Activated naive CD8-positive, alpha-beta T cell treated with anti-CD3 and anti-CD28 coated beads, Interleukin-2, amount 10 ng/mL, durations not matched to agents 7 days and 5 days (primary cell): ENCODE data around the gene ACADS. TPM values are rescaled to one million over a fixed set of nuclear protein-coding genes. Genes with fewer than 3 reads are reported as not detected.
A peak's percentile ranks its signal among the peaks of the same experiment; 100 is the strongest.

Experiments used
- ATAC-seq: fragments of 150-1000 bp; cut with Tn5 transposase; one replicate; pipeline ENCODE4 v1.10.0; 2021; ENCODE audit warnings: low read depth, moderate library complexity
- POLR2A ChIA-PET: fragments of 350-600 bp; sonication (Branson Sonifier 250); formaldehyde crosslinking; loops from one replicate; lab custom pipeline; 2021; ENCODE audit warnings: antibody characterized with exemption; lab: Charles Lee
- DNase-seq: peaks from one replicate; pipeline ENCODE4 v3.0.0; 2021
- H3K27ac Mint-ChIP-seq: one replicate; pipeline ENCODE4 v1.8.0; 2022; ENCODE audit warnings: mild to moderate bottlenecking, mixed read lengths
- H3K27me3 Mint-ChIP-seq: one replicate; pipeline ENCODE4 v1.8.0; 2022; ENCODE audit warnings: mild to moderate bottlenecking, moderate library complexity, mixed read lengths
- H3K36me3 Mint-ChIP-seq: one replicate; pipeline ENCODE4 v1.8.0; 2021; ENCODE audit warnings: mild to moderate bottlenecking, mixed read lengths
- H3K4me1 Mint-ChIP-seq: one replicate; pipeline ENCODE4 v1.8.0; 2021; ENCODE audit warnings: mixed read lengths
- H3K4me3 Mint-ChIP-seq: one replicate; pipeline ENCODE4 v1.8.0; 2022; ENCODE audit warnings: mild to moderate bottlenecking, moderate library complexity, mixed read lengths
- H3K9me3 Mint-ChIP-seq: one replicate; pipeline ENCODE4 v1.8.0; 2021; ENCODE audit warnings: mixed read lengths
- total RNA-seq, 2 experiments: library from RNA; stranded (reverse); gene quantifications; one replicate each; pipeline ENCODE4 v1.2.3, GENCODE V29; 2021

The ACADS gene
- total RNA-seq, 2 experiments from 2014 or later, result 17.1 to 22.0 TPM

GRCh38 chr12:120689397-120690082 is 36.1 kb upstream of the ACADS start:
- H3K27ac Mint-ChIP-seq, result no peak overlapping the region
- no peaks in the 10 kb centered on the region for H3K9me3 Mint-ChIP-seq
- H3K4me1 Mint-ChIP-seq, result peaks cover 47% of the 10 kb centered on the region
- ATAC-seq (no peak), DNase-seq (no peak)
- POLR2A ChIA-PET, result interaction anchor here (1.3 to 1.5 kb wide), 2 partner anchors 22 to 32 kb away, joined by 3 read pairs; no protein-coding TSS in a partner anchor
- H3K27me3 Mint-ChIP-seq, result no peaks in the 10 kb centered on the region
- H3K36me3 Mint-ChIP-seq, result peaks cover 8% of the 10 kb centered on the region
- H3K4me3 Mint-ChIP-seq, result peak overlapping the region; percentile 90

- Mint-ChIP-seq H3K36me3 (peaks cover 13% of the 10 kb centered on the region), H3K9me3 (no peaks in the 10 kb centered on the region), H3K27ac (no peak overlapping the region), H3K27me3 (no peaks in the 10 kb centered on the region), H3K4me1 (peaks cover 45% of the 10 kb centered on the region), H3K4me3 (no peak overlapping the region)
- ATAC-seq (no peak), DNase-seq (no peak)
- POLR2A ChIA-PET, result interaction anchor here (1.3 kb wide), 1 partner anchor 21 kb away, joined by 3 read pairs; no protein-coding TSS in a partner anchor
These were observed 35.6 kb upstream of the ACADS start for GRCh38 chr12:120690083-120690450.

- POLR2A ChIA-PET, result no interaction called here
These were observed 34.6 kb upstream of the ACADS start for GRCh38 chr12:120690978-120691377.

DNA sequence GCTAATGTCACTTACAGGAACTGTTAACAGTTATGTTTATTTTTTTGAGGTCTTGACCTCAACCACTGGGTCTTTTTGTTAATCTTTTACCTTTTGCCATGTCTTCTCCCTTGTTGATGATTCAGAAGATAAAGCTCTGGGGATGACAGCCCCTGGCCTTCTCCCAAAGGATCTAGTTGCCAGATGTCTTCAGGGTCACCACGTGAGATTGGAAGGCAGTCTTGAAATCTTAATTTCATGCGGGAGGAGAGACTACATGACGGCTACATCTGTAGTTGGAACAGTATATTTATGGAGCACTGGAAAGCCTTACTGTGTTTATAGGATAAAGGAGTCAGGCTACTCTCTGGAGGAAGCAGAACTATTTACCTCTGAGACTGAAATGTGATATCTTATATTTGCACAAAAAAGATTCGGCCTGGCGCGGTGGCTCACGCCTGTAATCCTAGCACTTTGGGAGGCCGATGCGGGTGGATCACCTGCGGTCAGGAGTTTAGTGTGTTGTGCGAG is 33.0 kb upstream of the ACADS start:
- POLR2A ChIA-PET, result interaction anchor here (0.6 kb wide), 1 partner anchor 56 kb away, joined by 4 read pairs; no protein-coding TSS in a partner anchor
- no peaks in the 10 kb centered on the region for H3K9me3 Mint-ChIP-seq
- H3K36me3 Mint-ChIP-seq, result peaks cover 14% of the 10 kb centered on the region
- H3K27me3 Mint-ChIP-seq, result no peaks in the 10 kb centered on the region
- peak overlapping the region; percentile 46 for H3K27ac Mint-ChIP-seq
- DNase-seq (no peak), ATAC-seq (no peak)
- peaks cover 38% of the 10 kb centered on the region for H3K4me1 Mint-ChIP-seq
- H3K4me3 Mint-ChIP-seq, result peak overlapping the region; percentile 28

More at GRCh38 chr12:120690978-120691377, 34.6 kb upstream of the ACADS start:
- DNase-seq (no peak), ATAC-seq (no peak)
- H3K9me3 Mint-ChIP-seq, result no peaks in the 10 kb centered on the region
- H3K36me3 Mint-ChIP-seq, result peaks cover 13% of the 10 kb centered on the region
- no peak overlapping the region for H3K4me3 Mint-ChIP-seq
- no peaks in the 10 kb centered on the region for H3K27me3 Mint-ChIP-seq
- H3K4me1 Mint-ChIP-seq, result peaks cover 41% of the 10 kb centered on the region
- no peak overlapping the region for H3K27ac Mint-ChIP-seq

DNA sequence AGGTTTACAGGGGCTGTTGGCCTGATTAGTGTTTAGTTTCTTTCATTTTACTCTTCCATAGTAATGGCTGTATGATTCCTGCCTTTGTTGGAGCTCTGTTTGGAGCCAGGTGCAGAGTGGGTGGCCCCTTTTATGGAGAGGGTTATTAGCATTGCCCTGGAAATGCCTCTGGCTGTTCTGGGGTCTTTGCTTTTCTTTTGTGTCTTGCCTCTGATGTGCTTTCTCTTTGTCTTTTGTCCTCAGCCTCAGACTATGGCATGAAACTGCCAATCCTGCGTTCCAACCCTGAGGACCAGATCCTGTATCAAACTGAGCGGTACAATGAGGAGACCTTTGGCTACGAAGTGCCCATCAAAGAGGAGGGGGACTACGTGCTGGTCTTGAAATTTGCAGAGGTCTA is 31.8 kb upstream of the ACADS start:
- Mint-ChIP-seq H3K4me1 (peaks cover 29% of the 10 kb centered on the region), H3K36me3 (peaks cover 14% of the 10 kb centered on the region), H3K9me3 (no peaks in the 10 kb centered on the region), H3K4me3 (no peak overlapping the region), H3K27me3 (no peaks in the 10 kb centered on the region), H3K27ac (no peak overlapping the region)
- DNase-seq (no peak), ATAC-seq (no peak)
- POLR2A ChIA-PET, result no interaction called here

GRCh38 chr12:120696626-120697025 is 29.0 kb upstream of the ACADS start:
- POLR2A ChIA-PET, result no interaction called here
- no peak for DNase-seq
- Mint-ChIP-seq H3K9me3 (no peaks in the 10 kb centered on the region), H3K27ac (no peak overlapping the region), H3K27me3 (no peaks in the 10 kb centered on the region), H3K4me3 (no peak overlapping the region), H3K36me3 (peaks cover 20% of the 10 kb centered on the region), H3K4me1 (peaks cover 14% of the 10 kb centered on the region)
- ATAC-seq, result no peak

DNA sequence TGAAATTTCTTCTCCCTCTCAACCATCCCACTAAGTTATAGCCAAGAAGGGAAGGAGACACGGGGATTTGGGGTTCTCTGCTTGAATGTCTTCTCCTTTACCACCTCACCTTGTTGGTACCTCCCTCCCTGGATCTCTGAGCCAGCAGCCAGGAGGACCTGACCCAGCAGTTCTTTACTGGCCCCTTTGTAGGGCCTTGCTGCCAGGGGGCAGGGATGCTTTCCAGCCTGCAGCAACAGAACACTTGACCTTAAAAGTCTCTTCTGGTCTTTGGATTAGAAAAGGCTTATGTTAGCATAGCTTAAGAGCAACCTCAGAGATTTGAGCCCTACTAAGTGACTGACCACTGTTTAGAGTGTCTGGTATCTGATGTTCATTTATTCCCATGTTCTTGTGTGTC is 28.3 kb upstream of the ACADS start:
- Mint-ChIP-seq H3K9me3 (no peaks in the 10 kb centered on the region), H3K4me1 (peaks cover 10% of the 10 kb centered on the region), H3K36me3 (peaks cover 21% of the 10 kb centered on the region), H3K4me3 (no peak overlapping the region), H3K27ac (no peak overlapping the region), H3K27me3 (no peaks in the 10 kb centered on the region)
- POLR2A ChIA-PET, result interaction anchor here (1.4 kb wide), 2 partner anchors 10 to 48 kb away, joined by 4 read pairs; partner anchors contain the start of gene MLEC
- ATAC-seq (no peak), DNase-seq (no peak)

GRCh38 chr12:120698665-120699064 is 27.0 kb upstream of the ACADS start:
- Mint-ChIP-seq H3K9me3 (no peaks in the 10 kb centered on the region), H3K4me3 (no peak overlapping the region), H3K27me3 (no peaks in the 10 kb centered on the region), H3K36me3 (peaks cover 17% of the 10 kb centered on the region), H3K27ac (peak overlapping the region; percentile 23), H3K4me1 (peaks cover 1% of the 10 kb centered on the region)
- POLR2A ChIA-PET, result interaction anchor here (0.8 to 1.4 kb wide), 3 partner anchors 12 to 116 kb away, joined by 3 to 4 read pairs (median 4); partner anchors contain the start of gene MLEC
- no peak for ATAC-seq
- no peak for DNase-seq

DNA sequence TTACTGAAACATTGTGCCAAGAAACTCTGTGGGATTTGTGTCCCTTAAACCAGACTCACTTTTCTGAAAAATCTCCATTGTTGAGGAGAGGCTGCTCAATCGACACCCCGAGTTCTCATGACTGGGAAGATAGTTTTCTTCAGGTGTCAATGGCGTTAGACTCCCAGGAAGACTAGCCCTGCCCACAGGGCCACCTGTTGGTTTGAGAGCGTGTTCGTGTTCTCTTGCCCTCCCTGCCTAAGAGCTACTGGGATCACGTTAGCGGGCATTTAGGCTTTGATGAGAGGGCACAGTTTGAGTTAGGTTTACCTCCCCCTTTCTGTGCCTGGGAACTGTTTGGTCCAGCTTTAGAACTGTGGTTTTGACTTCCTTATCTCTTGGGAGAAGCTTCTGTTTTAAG is 26.1 kb upstream of the ACADS start:
- POLR2A ChIA-PET, result no interaction called here
- Mint-ChIP-seq H3K27ac (no peak overlapping the region), H3K9me3 (no peaks in the 10 kb centered on the region), H3K4me3 (no peak overlapping the region), H3K36me3 (peaks cover 16% of the 10 kb centered on the region), H3K4me1 (peaks cover 1% of the 10 kb centered on the region), H3K27me3 (no peaks in the 10 kb centered on the region)
- ATAC-seq (no peak), DNase-seq (no peak)

- peaks cover 12% of the 10 kb centered on the region for H3K36me3 Mint-ChIP-seq
- no peaks in the 10 kb centered on the region for H3K27me3 Mint-ChIP-seq
- no peaks in the 10 kb centered on the region for H3K9me3 Mint-ChIP-seq
- H3K4me3 Mint-ChIP-seq, result no peak overlapping the region
- peaks cover 1% of the 10 kb centered on the region for H3K4me1 Mint-ChIP-seq
- H3K27ac Mint-ChIP-seq, result no peak overlapping the region
- POLR2A ChIA-PET, result no interaction called here
- DNase-seq (no peak), ATAC-seq (no peak)
These were observed 24.7 kb upstream of the ACADS start for GRCh38 chr12:120700886-120701285.

DNA sequence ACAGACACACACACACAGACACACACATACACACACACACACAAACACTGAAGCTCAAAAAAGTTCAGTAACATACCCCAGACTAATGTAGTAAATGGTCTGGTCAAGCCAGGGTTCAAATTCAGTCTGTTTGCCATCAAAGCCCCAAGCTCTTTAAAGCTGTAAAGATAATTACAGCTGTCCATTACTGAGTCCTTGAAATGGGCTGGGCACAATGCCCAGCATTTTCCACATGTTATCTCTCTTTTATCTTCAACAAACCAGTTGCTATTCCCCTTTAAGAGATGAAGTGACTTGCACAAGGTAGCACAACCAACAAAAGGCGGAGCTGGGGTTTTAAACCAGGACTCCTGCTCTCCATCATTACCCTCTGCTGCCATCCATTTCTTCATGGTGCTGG is 23.0 kb upstream of the ACADS start:
- DNase-seq (no peak), ATAC-seq (no peak)
- POLR2A ChIA-PET, result no interaction called here
- H3K27me3 Mint-ChIP-seq, result no peaks in the 10 kb centered on the region
- H3K4me3 Mint-ChIP-seq, result no peak overlapping the region
- peaks cover 9% of the 10 kb centered on the region for H3K36me3 Mint-ChIP-seq
- H3K4me1 Mint-ChIP-seq, result peaks cover 1% of the 10 kb centered on the region
- H3K9me3 Mint-ChIP-seq, result no peaks in the 10 kb centered on the region
- no peak overlapping the region for H3K27ac Mint-ChIP-seq

DNA sequence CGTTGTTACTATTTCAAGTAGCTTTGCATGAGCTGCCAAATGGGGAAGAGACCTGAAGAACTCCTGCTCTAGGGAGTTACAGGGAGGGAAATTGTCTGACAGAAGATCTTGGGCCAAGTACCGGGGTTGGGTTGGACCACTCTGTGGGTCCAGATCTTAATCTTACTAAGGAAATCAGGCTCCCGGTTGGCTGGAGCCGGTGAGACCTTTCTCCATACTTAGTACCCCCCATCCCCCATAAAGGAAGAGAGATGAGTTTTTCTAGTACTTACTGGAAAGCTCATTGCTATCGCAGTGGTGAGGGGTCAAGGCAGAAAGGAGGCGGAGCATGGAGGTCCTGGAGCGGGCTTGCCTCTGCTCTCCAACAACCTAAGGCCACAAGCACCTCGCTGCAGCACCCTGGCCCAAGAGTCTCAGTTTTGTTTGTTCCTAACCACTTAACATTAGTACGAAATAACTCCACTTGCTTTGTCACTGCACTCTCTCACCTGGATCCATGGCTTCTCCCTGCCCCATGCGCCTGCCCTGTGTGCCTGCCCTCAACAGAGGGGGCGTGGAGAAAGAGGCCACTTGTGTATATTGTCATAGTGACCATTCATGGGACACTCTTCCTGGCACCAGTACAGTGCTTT is 22.2 kb upstream of the ACADS start:
- POLR2A ChIA-PET, result no interaction called here
- Mint-ChIP-seq H3K4me1 (peaks cover 1% of the 10 kb centered on the region), H3K36me3 (peaks cover 9% of the 10 kb centered on the region), H3K4me3 (no peak overlapping the region), H3K9me3 (no peaks in the 10 kb centered on the region), H3K27ac (no peak overlapping the region), H3K27me3 (no peaks in the 10 kb centered on the region)
- ATAC-seq, result no peak
- DNase-seq, result no peak

DNA sequence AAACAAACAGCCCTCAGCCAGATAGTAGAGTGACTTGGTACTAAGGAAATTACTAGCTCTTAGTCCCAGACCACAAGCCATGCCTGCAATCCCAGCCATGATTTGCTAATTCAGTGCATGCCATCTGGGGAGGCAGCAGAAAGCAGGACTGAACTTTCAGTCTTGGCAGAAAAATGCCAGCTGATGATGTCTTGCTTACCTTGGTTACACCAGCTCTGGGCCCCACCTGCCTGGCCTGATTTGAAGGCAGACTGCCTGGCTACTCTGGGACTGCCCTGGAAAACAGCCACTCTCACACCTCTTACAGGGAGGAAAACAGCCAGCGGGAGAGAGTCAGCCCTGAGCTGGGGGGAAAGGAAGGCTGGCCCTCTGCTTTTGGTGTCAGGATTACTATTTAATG is 20.0 kb upstream of the ACADS start:
- no peak overlapping the region for H3K27ac Mint-ChIP-seq
- DNase-seq (no peak), ATAC-seq (no peak)
- no peaks in the 10 kb centered on the region for H3K9me3 Mint-ChIP-seq
- POLR2A ChIA-PET, result no interaction called here
- no peak overlapping the region for H3K4me3 Mint-ChIP-seq
- no peaks in the 10 kb centered on the region for H3K27me3 Mint-ChIP-seq
- peaks cover 4% of the 10 kb centered on the region for H3K36me3 Mint-ChIP-seq
- peaks cover 4% of the 10 kb centered on the region for H3K4me1 Mint-ChIP-seq

DNA sequence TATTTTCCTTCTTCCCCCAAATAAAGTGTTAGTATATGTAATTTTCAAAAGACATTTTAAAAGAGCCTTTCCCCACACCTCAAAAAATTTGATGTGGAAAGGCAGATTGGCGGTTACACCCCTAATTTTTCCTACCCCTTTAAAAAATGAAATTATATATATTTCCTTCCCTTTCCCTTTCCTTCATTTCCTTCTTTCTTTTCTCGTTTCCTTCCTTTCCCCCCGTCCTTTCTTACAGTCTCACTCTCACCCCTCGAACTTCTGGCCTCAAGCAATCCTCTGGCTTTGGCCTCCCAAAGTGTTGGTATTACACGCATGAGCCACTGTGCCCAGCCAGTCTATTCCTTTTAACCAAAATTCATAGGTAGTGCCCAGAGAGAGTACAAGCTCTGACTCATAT is 19.6 kb upstream of the ACADS start:
- DNase-seq (no peak), ATAC-seq (no peak)
- POLR2A ChIA-PET, result no interaction called here
- peaks cover 4% of the 10 kb centered on the region for H3K4me1 Mint-ChIP-seq
- peaks cover 3% of the 10 kb centered on the region for H3K36me3 Mint-ChIP-seq
- H3K9me3 Mint-ChIP-seq, result no peaks in the 10 kb centered on the region
- H3K4me3 Mint-ChIP-seq, result no peak overlapping the region
- no peaks in the 10 kb centered on the region for H3K27me3 Mint-ChIP-seq
- H3K27ac Mint-ChIP-seq, result no peak overlapping the region
